ENCODE data around the gene GP1BB.

DNA sequence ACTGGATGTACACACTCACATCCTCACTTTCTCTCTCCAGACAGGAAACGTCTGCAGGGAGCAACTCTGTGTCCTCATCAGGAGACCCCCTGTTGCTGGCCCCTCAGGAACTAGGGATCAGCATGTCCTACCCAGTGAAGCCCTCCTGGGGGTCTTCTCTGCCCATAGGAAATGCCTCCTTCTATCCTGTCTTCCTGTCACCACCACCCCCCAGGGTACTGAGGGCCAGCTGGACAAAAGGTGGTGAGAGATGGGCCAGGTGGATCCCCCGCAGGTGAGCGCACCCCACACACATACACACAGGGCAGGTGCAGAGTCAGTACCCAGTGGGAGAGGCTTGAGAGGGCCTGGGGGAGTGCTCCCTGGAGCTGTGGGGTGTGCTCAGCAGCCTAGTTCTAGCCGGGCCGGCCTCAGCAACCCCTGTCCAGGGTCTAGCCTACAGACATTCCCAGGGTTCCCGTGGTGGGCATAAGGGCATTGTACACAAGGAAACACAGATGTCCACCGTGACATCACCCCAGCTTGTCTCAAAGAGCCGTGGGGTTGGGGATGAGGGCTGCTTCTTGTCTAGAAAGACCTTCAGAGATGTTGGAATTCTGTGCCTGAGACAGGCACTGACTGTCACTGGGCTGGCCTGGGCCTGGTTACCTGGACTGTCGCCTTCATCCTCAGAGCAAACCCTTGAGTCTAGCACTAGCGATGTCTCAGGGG is 9.2 kb downstream of the GP1BB start:
- no peak for TF ChIP-seq POLR2A (IDR thresholded peaks at IDR 0.05)
- no peak for TF ChIP-seq CTCF (IDR thresholded peaks at IDR 0.05)
- TF ChIP-seq POLR2AphosphoS5 (IDR thresholded peaks at IDR 0.05), result no peak

Measured in prostate gland (tissue), 2 donors.